HL-60 (cell line): ENCODE results near the gene IQCK.

Source experiments
- DNase-seq, 2 experiments: peaks; one replicate each; pipeline ENCODE4 v3.0.0-alpha.2; 2010 to 2020; ENCODE audit warnings: low read depth in 1 of 2, low spot score in 1 of 2
- H3K27ac ChIP-seq: fragments of 250-450 bp; sonication (Bioruptor Pico); replicated peaks from 2 replicates; pipeline ENCODE4 v1.5.1; 2020; ENCODE audit warnings: mild to moderate bottlenecking, moderate library complexity
- H3K27me3 ChIP-seq: fragments of 250-450 bp; sonication (Bioruptor Pico); 2 replicates; pipeline ENCODE4 v1.5.1; 2021; ENCODE audit warnings: mild to moderate bottlenecking, moderate library complexity; ENCODE audit not compliant: insufficient read depth, poor library complexity, severe bottlenecking
- H3K4me3 ChIP-seq: replicated peaks from 2 replicates; pipeline ENCODE4 v1.5.1; 2011; ENCODE audit warnings: mild to moderate bottlenecking, control low read depth, low read length; ENCODE audit not compliant: insufficient read depth
- GABPA ChIP-seq: IDR thresholded peaks from 2 replicates; pipeline ENCODE4 v1.6.1; 2012; ENCODE audit warnings: low read depth
- POLR2AphosphoS5 ChIP-seq: IDR thresholded peaks from 2 replicates; pipeline ENCODE4 v1.6.1; 2012; ENCODE audit warnings: low read depth
- SPI1 ChIP-seq: IDR thresholded peaks from 2 replicates; pipeline ENCODE4 v1.6.1; 2012; ENCODE audit warnings: low read depth, mild to moderate bottlenecking, borderline replicate concordance
- TF ChIP-seq, protein P1 (sequence below): IDR thresholded peaks from 2 replicates; pipeline ENCODE4 v1.6.1; 2012; ENCODE audit warnings: low read depth; ENCODE audit not compliant: insufficient replicate concordance
- TF ChIP-seq, protein P2 (sequence below): IDR thresholded peaks from one replicate; pipeline ENCODE4 v1.5.1; 2011; ENCODE audit warnings: low read length, control low read depth, inconsistent platforms; ENCODE audit not compliant: insufficient read depth

The IQCK gene

DNA sequence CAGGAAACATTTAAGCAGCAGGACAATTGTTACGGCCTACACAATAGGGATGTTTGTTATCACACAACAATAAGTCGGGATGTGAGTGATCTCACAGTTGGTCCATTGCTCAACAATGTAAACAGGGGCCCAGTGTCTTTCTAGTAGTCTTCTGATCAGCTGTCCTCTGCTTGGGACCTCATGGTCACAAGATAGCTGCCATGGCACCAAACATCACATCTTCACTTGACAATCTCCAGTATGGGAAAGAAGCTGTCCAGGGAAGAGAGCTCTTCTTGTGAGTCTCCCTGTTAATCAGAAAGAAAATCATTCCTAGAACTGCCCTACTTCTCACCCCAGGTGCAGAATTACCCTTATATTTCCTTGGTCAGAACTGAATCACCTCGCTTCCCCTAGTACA, 172.8 kb downstream of the IQCK start:
- peaks cover 2% of the 10 kb centered on the region for H3K27me3 ChIP-seq
- no peak for DNase-seq
- H3K4me3 ChIP-seq = no peak overlapping the region
- TF ChIP-seq GABPA = no peak
- TF ChIP-seq, protein P1, sequence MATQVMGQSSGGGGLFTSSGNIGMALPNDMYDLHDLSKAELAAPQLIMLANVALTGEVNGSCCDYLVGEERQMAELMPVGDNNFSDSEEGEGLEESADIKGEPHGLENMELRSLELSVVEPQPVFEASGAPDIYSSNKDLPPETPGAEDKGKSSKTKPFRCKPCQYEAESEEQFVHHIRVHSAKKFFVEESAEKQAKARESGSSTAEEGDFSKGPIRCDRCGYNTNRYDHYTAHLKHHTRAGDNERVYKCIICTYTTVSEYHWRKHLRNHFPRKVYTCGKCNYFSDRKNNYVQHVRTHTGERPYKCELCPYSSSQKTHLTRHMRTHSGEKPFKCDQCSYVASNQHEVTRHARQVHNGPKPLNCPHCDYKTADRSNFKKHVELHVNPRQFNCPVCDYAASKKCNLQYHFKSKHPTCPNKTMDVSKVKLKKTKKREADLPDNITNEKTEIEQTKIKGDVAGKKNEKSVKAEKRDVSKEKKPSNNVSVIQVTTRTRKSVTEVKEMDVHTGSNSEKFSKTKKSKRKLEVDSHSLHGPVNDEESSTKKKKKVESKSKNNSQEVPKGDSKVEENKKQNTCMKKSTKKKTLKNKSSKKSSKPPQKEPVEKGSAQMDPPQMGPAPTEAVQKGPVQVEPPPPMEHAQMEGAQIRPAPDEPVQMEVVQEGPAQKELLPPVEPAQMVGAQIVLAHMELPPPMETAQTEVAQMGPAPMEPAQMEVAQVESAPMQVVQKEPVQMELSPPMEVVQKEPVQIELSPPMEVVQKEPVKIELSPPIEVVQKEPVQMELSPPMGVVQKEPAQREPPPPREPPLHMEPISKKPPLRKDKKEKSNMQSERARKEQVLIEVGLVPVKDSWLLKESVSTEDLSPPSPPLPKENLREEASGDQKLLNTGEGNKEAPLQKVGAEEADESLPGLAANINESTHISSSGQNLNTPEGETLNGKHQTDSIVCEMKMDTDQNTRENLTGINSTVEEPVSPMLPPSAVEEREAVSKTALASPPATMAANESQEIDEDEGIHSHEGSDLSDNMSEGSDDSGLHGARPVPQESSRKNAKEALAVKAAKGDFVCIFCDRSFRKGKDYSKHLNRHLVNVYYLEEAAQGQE = no peak
- no peak for TF ChIP-seq POLR2AphosphoS5
- no peak for TF ChIP-seq SPI1
- TF ChIP-seq, protein P2, sequence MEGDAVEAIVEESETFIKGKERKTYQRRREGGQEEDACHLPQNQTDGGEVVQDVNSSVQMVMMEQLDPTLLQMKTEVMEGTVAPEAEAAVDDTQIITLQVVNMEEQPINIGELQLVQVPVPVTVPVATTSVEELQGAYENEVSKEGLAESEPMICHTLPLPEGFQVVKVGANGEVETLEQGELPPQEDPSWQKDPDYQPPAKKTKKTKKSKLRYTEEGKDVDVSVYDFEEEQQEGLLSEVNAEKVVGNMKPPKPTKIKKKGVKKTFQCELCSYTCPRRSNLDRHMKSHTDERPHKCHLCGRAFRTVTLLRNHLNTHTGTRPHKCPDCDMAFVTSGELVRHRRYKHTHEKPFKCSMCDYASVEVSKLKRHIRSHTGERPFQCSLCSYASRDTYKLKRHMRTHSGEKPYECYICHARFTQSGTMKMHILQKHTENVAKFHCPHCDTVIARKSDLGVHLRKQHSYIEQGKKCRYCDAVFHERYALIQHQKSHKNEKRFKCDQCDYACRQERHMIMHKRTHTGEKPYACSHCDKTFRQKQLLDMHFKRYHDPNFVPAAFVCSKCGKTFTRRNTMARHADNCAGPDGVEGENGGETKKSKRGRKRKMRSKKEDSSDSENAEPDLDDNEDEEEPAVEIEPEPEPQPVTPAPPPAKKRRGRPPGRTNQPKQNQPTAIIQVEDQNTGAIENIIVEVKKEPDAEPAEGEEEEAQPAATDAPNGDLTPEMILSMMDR = no peak
- H3K27ac ChIP-seq = no peak overlapping the region

DNA sequence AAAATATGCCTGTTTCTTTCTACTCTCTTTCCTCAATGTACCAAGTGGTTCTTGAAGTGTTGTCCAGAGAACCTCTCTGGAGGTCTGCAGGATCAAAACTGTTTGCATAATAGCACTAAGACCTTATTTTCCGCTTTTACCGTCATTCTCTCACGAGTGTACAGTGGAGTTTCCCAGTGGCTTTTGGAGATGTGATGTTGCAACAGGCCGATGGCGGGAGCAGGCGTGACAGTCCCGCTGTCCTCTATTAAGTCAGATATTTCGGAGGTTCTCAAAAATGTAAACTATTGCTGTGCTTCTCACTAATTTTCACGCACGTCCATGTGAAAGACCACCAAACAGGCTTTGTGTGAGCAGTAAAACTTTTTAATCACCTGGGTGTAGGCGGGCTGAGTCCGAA, 174.8 kb downstream of the IQCK start:
- TF ChIP-seq, protein P2 = no peak
- TF ChIP-seq GABPA (no peak), POLR2AphosphoS5 (no peak), SPI1 (no peak)
- TF ChIP-seq, protein P1 = no peak
- DNase-seq = no peak
- no peaks in the 10 kb centered on the region for H3K27me3 ChIP-seq
- H3K4me3 ChIP-seq = no peak overlapping the region
- no peak overlapping the region for H3K27ac ChIP-seq

DNA sequence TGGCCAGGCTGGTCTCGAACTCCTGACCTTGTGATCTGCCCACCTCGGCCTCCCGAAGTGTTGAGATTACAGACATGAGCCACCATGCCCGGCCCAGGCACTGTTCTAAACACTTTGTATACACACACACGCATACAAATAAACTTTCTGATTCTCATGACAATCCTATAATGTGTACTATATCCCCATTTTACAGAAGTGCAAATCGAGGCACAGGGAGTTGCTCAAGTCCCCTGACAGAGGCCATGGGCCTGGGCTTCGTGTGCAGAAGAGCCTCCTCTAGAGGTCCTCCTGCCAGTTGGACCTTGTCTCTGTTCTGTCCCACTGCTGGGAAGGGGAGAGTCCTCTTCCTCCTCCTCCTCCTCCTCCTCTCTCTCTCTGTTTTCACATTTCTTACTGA, 176.5 kb downstream of the IQCK start:
- TF ChIP-seq, protein P2 = no peak
- TF ChIP-seq, protein P1 = no peak
- TF ChIP-seq GABPA = no peak
- Histone ChIP-seq H3K4me3 (no peak overlapping the region), H3K27me3 (no peaks in the 10 kb centered on the region), H3K27ac (no peak overlapping the region)
- DNase-seq = no peak
